Smooth muscle cell (in vitro differentiated cells): ENCODE measurements around the gene NAPB. TPM values are rescaled to one million over a fixed set of nuclear protein-coding genes. Genes with fewer than 3 reads are reported as not detected.

Source experiments
- DNase-seq: peaks from one replicate; lab custom pipeline; 2025; ENCODE audit not compliant: unreplicated experiment; lab: John Stamatoyannopoulos, UW
- H2AFZ ChIP-seq: fragments of 200-600 bp; sonication (generic); 2 replicates; pipeline ENCODE4 v1.6.0; 2016; ENCODE audit warnings: antibody characterized with exemption, low read depth, mild to moderate bottlenecking
- H3F3A ChIP-seq: fragments of 200-600 bp; sonication (generic); 2 replicates; pipeline ENCODE4 v1.6.0; 2017; ENCODE audit warnings: antibody characterized with exemption, low read depth
- H3K27ac ChIP-seq: fragments of 200-600 bp; sonication (generic); 2 replicates; pipeline ENCODE4 v1.5.1; 2016; ENCODE audit warnings: low read depth, mild to moderate bottlenecking
- H3K27me3 ChIP-seq: fragments of 200-600 bp; sonication (generic); 2 replicates; pipeline ENCODE4 v1.6.1; 2016; ENCODE audit warnings: low read depth, mild to moderate bottlenecking
- H3K36me3 ChIP-seq: fragments of 200-600 bp; sonication (generic); 2 replicates; pipeline ENCODE4 v1.5.1; 2016; ENCODE audit warnings: low read depth
- H3K4me1 ChIP-seq: fragments of 200-600 bp; sonication (generic); 2 replicates; pipeline ENCODE4 v1.5.1; 2016; ENCODE audit warnings: low read depth
- H3K4me2 ChIP-seq: fragments of 200-600 bp; sonication (generic); 2 replicates; pipeline ENCODE4 v1.6.0; 2016; ENCODE audit warnings: mild to moderate bottlenecking
- H3K4me3 ChIP-seq: fragments of 200-600 bp; sonication (generic); 2 replicates; pipeline ENCODE4 v1.5.1; 2016; ENCODE audit warnings: mild to moderate bottlenecking
- H3K79me2 ChIP-seq: fragments of 200-600 bp; sonication (generic); 2 replicates; pipeline ENCODE4 v1.6.0; 2016; ENCODE audit warnings: low read depth, mild to moderate bottlenecking
- H3K9ac ChIP-seq: fragments of 200-600 bp; sonication (generic); 2 replicates; pipeline ENCODE4 v1.6.0; 2016; ENCODE audit warnings: low read depth
- H3K9me3 ChIP-seq: fragments of 200-600 bp; sonication (generic); replicated peaks from 2 replicates; pipeline ENCODE4 v1.5.1; 2016; ENCODE audit warnings: low read depth
- H4K20me1 ChIP-seq: fragments of 200-600 bp; sonication (generic); 2 replicates; pipeline ENCODE4 v1.6.0; 2016; ENCODE audit warnings: low read depth
- CTCF ChIP-seq: fragments of 200-600 bp; sonication (generic); IDR thresholded peaks from 2 replicates; pipeline ENCODE4 v1.5.1; 2017; ENCODE audit warnings: borderline replicate concordance, mild to moderate bottlenecking, antibody characterized with exemption; ENCODE audit not compliant: insufficient read depth, poor library complexity, severe bottlenecking
- WGBS: methylation state at CpG from one replicate; pipeline ENCODE4 v1.1.7; 2016; ENCODE audit warnings: low lambda C conversion rate; 5-methylcytosine and 5-hydroxymethylcytosine counted together
- polyA plus RNA-seq: library from polyadenylated mRNA; unstranded; fragments of >200 nt; fragmentation: Nextera tagmentation; extraction: Ambion mirVana; gene quantifications from 2 replicates; pipeline ENCODE4 v1.2.1, GENCODE V29; 2016
- total RNA-seq: library from RNA; depleted of rRNA; stranded (reverse); fragments of >200 nt; gene quantifications from 2 replicates; pipeline ENCODE4 v1.2.3, GENCODE V29; 2014

Gene NAPB
- total and polyA plus RNA-seq, 2 experiments from 2014 or later: 0.65 to 11.4 TPM

- Histone ChIP-seq H3K4me2 (no peak overlapping the region), H3K79me2 (no peaks in the 10 kb centered on the region), H4K20me1 (no peaks in the 10 kb centered on the region), H3K36me3 (no peaks in the 10 kb centered on the region), H3K9ac (no peak overlapping the region), H3K4me3 (no peak overlapping the region), H3K4me1 (no peaks in the 10 kb centered on the region), H3K27ac (no peak overlapping the region), H3K27me3 (no peaks in the 10 kb centered on the region), H3F3A (no peaks in the 10 kb centered on the region), H2AFZ (peak overlapping the region; percentile 55), H3K9me3 (no peaks in the 10 kb centered on the region)
- TF ChIP-seq CTCF: no peak
- DNase-seq: no peak
- WGBS: 33% methylated on average over 3 of the region's 3 CpGs
These were observed 15.4 kb upstream of the NAPB start for GRCh38 chr20:23436681-23437080.

- no peak overlapping the region for H3K27ac ChIP-seq
- H3K27me3 ChIP-seq: no peaks in the 10 kb centered on the region
- H3K79me2 ChIP-seq: no peaks in the 10 kb centered on the region
- H3K4me3 ChIP-seq: no peak overlapping the region
- H3K4me1 ChIP-seq: no peaks in the 10 kb centered on the region
- 85% methylated on average over 11 of the region's 11 CpGs for WGBS
- H3K36me3 ChIP-seq: no peaks in the 10 kb centered on the region
- H3K9ac ChIP-seq: no peak overlapping the region
- DNase-seq: no peak
- TF ChIP-seq CTCF: no peak
- no peak overlapping the region for H3K4me2 ChIP-seq
- H4K20me1 ChIP-seq: no peaks in the 10 kb centered on the region
- H2AFZ ChIP-seq: no peak overlapping the region
- H3K9me3 ChIP-seq: no peaks in the 10 kb centered on the region
- H3F3A ChIP-seq: no peaks in the 10 kb centered on the region
These were observed 14.6 kb upstream of the NAPB start for GRCh38 chr20:23435626-23436539.

- Histone ChIP-seq H3K27me3 (no peaks in the 10 kb centered on the region), H4K20me1 (no peaks in the 10 kb centered on the region), H3K79me2 (no peaks in the 10 kb centered on the region), H3K27ac (no peak overlapping the region), H3K9ac (no peak overlapping the region), H3F3A (no peaks in the 10 kb centered on the region), H3K36me3 (no peaks in the 10 kb centered on the region), H3K9me3 (no peaks in the 10 kb centered on the region), H3K4me2 (no peak overlapping the region), H3K4me1 (no peaks in the 10 kb centered on the region), H3K4me3 (no peak overlapping the region), H2AFZ (no peak overlapping the region)
- 95% methylated on average over 7 of the region's 7 CpGs for WGBS
- no peak for DNase-seq
- TF ChIP-seq CTCF: no peak
These were observed 13.4 kb upstream of the NAPB start for GRCh38 chr20:23434521-23435313.
